Activated CD4-positive, alpha-beta T cell treated with anti-CD3 and anti-CD28 coated beads, Interleukin-2, amount 50 U/mL, for 24 hours (primary cell): ENCODE measurements around the gene MINPP1.
"Not testable (repeated sequence)": the region's sequence is repeated elsewhere in the genome, so short reads cannot be mapped to it uniquely, and the experiment has no call there.

Experiments
- DNase-seq, 2 donors: peaks; one replicate each; pipeline ENCODE4 v3.0.0-alpha.2; 2020; ENCODE audit warnings: low read depth in 1 of 2, low spot score in 1 of 2

The MINPP1 gene, protein sequence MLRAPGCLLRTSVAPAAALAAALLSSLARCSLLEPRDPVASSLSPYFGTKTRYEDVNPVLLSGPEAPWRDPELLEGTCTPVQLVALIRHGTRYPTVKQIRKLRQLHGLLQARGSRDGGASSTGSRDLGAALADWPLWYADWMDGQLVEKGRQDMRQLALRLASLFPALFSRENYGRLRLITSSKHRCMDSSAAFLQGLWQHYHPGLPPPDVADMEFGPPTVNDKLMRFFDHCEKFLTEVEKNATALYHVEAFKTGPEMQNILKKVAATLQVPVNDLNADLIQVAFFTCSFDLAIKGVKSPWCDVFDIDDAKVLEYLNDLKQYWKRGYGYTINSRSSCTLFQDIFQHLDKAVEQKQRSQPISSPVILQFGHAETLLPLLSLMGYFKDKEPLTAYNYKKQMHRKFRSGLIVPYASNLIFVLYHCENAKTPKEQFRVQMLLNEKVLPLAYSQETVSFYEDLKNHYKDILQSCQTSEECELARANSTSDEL

DNA sequence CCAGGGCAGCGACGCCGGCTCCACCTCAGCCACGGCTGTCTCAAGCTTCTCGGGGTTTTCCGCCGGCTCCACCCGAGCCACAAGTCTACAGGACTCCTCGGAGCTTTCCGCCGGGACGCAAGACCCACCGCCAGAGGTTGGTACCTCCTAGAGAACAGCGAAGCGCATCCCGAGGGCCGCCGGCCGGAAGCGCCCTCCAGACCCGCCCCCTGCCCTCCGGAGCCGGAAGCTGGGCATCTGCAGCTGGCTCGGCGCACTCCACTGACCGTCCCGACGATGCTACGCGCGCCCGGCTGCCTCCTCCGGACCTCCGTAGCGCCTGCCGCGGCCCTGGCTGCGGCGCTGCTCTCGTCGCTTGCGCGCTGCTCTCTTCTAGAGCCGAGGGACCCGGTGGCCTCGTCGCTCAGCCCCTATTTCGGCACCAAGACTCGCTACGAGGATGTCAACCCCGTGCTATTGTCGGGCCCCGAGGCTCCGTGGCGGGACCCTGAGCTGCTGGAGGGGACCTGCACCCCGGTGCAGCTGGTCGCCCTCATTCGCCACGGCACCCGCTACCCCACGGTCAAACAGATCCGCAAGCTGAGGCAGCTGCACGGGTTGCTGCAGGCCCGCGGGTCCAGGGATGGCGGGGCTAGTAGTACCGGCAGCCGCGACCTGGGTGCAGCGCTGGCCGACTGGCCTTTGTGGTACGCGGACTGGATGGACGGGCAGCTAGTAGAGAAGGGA is at the start of gene MINPP1:
Gene MINPP1 (plus strand): TSS at position 254 of the 726 bp plus-strand sequence. CDS start 23 bp downstream, at position 277.
- peak; percentile 66 to 82 for DNase-seq

- DNase-seq, result not testable (repeated sequence)
Observed at GRCh38 chr10:87456586-87457220, 48.0 kb upstream of the MINPP1 start.

DNA sequence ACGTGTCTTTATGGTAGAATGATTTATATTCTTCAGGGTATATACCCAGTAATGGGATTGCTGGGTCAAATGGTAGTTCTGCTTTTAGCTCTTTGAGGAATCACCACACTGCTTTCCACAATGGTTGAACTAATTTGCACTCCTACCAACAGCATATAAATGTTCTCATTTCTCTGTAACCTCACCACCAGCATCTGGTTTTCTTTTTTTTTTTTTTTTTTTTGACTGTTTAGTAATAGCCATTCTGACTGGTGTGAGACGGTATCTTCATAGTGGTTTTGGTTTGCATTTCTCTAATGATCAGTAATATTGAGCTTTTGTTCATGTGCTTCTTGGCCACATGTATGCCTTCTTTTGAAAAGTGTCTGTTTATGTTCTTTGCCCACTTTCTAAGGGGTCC is 42.9 kb upstream of the MINPP1 start:
- not testable (repeated sequence) for DNase-seq

DNA sequence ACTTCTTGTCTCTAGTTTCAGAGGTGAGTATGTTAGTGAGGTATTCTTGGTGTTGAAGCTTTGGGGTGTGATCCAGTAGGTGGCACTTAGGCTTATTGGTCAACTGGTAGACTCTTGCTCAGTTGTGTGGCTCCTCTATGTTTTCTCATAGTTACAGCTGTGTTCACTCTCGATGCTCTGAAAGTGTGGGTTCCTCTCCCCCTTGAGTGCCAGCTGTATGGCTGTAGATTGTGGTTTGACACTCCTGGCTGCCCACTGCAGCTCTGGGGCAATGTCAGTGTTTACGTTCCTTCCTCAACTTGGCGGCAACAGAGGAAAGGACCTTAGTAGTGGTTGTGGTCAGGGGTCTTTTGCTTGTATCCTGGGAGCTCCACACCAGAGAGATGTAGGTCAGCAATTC is 37.8 kb upstream of the MINPP1 start:
- not testable (repeated sequence) for DNase-seq

DNA sequence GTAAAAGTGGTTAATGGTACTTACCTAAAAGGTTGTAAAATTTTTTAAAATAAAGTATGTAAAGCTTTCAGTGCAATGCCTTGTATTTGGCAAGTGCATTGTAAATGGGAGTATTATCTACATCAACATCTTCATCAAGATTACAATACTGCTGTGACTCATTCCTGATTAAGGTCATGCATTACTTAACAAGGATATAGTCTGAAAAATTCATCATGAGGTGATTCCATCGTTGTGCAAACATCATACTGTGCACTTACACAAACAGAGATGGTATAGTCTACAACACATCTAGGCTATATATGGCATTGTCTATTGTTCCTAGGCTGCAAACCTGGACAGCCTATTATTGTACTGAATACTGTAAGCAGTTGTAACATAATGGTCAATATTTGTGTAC is 16.0 kb upstream of the MINPP1 start:
- DNase-seq, result not testable (repeated sequence)

DNA sequence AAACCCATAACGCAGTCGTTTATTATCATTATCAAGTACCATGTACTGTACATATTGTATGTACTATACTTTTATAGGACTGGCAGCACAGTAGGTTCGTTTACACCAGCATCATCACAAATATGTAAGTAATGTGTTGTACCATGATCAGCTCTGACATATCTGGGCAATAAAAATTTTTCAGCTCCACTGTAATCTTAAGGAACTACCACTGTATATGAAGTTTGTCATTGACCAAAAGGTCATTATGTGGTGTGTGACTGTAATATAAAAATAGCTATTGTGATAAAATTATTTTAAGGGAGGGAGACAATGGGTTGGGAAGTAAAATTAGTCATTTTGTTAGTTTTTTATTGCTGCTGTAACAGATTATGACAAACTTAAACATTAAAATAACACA is 14.4 kb upstream of the MINPP1 start:
- DNase-seq, result not testable (repeated sequence)

DNA sequence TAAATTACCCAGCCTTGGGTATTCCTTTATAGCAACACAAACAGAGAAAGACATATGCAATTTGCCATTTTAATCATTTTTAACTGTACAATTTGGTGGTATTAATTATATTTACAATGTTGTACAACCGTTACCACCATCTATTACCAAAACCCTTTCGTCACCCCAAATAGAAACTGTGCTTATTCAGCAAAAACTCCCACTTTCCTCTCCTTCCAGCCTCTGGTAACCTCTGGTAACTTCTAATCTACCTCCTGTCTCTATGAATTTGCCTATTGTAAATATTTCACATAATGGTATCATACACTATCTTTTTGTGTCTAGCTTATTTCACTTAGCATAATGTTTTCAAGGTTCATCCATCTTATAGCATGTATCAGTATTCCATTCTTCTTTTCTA is 12.2 kb upstream of the MINPP1 start:
- DNase-seq, result not testable (repeated sequence)

- not testable (repeated sequence) for DNase-seq
Observed at GRCh38 chr10:87495446-87495845, 9.2 kb upstream of the MINPP1 start.

- not testable (repeated sequence) for DNase-seq
Observed at GRCh38 chr10:87497386-87497785, 7.3 kb upstream of the MINPP1 start.

GRCh38 chr10:87498106-87498789 is 6.4 kb upstream of the MINPP1 start:
- not testable (repeated sequence) for DNase-seq

GRCh38 chr10:87500646-87501048 is 4.0 kb upstream of the MINPP1 start:
- no peak for DNase-seq

GRCh38 chr10:87503401-87503800 is 1.3 kb upstream of the MINPP1 start:
- no peak for DNase-seq

GRCh38 chr10:87503886-87504285 is 807 bp upstream of the MINPP1 start:
- no peak for DNase-seq

- no peak for DNase-seq
Observed at GRCh38 chr10:87504307-87504639, 420 bp upstream of the MINPP1 start.

DNA sequence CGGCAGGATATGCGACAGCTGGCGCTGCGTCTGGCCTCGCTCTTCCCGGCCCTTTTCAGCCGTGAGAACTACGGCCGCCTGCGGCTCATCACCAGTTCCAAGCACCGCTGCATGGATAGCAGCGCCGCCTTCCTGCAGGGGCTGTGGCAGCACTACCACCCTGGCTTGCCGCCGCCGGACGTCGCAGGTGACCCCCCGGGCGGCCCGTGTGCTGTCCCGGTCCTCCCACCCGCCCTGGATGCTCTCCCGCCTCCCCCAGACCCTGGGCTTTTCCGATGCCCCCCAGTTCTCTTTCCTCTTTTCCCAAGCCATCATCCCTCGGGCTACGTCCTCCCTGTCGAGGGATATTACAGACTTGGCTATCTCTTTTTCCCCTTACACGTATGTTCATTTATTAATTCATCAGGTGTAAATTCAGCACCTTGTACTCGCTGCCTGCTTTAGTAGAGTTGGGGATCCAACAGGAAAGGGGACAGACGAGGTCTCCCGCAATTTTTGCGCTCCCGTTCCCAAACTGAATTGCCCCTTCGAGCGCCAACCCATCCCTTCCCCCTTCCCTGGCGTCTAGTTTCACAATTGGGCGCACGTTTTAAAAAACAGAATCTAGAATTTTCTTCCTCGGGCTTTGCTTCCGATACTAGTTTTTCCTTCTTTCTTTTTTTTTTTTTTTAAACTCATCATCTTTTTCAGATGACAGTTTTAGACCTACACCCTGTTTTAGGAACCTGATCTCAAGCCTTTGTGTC is 846 bp downstream of the MINPP1 start:
- peak; percentile 7 to 9 for DNase-seq

DNA sequence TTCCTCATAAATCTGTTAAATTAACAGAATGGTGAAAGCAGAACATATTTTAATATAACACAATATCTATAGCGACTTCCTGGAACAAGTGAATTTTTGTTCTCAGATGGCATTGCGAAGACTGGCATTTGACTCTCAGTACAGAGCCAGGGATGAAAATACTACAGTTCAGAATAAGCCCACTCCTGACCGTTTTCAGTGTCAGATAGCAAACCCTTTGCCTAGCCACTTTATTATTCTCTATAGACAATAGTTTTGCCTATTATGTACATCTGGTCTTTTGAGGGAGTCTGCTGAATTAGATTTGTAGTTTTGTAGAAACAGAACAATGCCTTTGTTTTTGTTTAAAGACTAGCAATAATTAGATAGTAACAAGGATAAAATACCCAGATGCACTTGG is 2.3 kb downstream of the MINPP1 start:
- DNase-seq, result no peak

- DNase-seq, result no peak
Observed at GRCh38 chr10:87507879-87508483, 3.3 kb downstream of the MINPP1 start.

DNA sequence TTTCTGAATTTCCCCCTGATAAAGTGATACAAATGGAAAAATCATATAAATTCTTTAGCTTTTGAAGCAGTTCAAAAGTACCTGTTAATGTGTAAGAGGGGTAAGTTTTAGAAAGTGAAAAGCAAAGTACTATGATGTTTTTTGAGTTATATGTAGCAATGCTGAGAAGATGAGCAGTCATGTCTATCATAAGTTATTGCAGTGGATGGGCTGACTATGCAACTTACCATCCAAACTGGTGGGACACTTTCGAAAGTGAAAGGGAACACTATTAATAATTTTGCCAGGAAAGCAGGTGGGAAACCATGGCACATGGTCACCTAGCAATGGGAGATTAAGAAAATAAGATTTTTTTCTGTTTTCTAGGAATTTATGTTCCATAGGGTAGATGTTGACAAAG is 4.1 kb downstream of the MINPP1 start:
- DNase-seq, result no peak

GRCh38 chr10:87510025-87510424 is 5.3 kb downstream of the MINPP1 start:
- no peak for DNase-seq

DNA sequence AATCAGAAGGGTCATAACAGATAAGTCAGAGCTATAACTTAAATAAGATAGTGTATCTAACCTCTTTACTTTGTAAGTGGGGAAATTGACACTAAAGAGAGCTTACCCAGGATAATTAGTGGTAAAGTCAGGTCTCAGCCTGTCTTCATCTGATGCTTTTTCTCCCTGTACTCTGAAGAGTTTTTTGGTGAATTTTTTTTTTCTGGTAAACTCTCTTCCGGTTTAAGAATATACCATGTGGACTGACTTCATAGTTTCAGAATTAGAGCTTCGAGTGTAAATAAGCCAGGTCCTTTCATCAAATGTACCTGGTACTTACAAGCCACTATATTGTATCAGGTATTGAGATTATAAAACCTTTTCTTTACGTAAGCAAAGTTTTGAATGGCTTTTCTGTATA is 6.8 kb downstream of the MINPP1 start:
- DNase-seq, result no peak
